TTC549 (cell line): ENCODE results near the gene EIF2B4.

Experiments used
- FAIRE-seq: peaks from 2 replicates; lab custom pipeline; 2012; peaks lifted over from hg19 to GRCh38; lab: Jason Lieb, UNC

EIF2B4 gene

DNA sequence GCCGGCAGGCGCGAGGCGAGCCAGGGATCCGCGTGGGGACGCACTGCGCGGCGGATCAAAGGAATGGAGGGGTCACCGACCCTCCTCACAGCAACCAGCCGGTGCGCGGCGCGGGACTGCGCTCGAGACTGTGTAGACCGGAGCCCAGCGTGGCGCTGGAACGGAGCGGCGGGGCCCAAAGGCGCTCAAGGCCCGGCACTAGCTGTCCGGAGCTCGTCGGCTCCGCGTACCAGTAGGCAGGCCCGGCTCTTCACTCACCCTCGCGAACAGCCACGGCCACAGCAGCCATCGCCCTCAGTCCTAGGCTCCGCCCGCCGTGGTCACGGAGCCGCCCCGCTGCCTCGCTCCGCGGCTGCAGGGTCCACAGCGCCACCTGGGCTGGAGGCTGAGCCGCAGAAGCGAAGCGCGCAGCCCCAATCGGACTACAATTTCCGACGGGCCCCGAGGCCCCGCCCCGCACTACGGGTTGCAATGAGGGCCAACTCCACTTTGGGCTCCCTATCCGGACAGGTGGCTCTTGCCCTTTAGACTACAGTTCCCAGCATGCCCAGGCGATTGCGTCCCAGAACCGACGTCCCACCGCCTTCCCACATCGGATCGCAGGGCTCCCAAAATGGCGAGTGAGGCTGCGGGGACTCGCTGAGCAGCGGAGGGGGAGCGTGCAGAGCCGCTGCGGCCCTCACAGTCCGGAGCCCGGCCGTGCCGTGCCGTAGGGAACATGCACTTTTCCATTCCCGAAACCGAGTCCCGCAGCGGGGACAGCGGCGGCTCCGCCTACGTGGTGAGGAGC, at the start of gene EIF2B4, which contains the start of gene SNX17:
EIF2B4 (minus strand) TSS at position 313 of the 790 bp plus-strand sequence; CDS start at position 289, 24 bp downstream.
SNX17 (plus strand) TSS at position 591 of the 790 bp plus-strand sequence; CDS start at position 719, 128 bp downstream.
- peak; percentile 92 for FAIRE-seq

DNA sequence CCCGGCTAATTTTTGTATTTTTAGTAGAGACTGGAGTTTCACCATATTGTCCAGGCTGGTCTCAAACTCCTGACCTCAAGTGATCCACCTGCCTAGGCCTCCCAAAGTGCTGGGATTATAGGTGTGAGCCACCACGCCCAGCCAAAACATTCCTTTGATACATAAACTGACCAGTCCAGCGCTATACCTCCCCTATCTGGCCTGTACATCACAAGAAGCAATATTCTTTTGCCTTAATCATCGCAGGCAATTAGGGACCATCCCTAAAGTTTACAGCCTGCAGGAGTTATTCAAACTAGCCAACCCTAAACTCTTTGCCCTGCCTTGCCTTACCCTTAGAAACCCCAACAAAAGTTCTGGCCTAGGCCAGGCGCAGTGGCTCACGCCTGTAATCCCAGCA, 46.0 kb upstream of the EIF2B4 start:
- no peak for FAIRE-seq

DNA sequence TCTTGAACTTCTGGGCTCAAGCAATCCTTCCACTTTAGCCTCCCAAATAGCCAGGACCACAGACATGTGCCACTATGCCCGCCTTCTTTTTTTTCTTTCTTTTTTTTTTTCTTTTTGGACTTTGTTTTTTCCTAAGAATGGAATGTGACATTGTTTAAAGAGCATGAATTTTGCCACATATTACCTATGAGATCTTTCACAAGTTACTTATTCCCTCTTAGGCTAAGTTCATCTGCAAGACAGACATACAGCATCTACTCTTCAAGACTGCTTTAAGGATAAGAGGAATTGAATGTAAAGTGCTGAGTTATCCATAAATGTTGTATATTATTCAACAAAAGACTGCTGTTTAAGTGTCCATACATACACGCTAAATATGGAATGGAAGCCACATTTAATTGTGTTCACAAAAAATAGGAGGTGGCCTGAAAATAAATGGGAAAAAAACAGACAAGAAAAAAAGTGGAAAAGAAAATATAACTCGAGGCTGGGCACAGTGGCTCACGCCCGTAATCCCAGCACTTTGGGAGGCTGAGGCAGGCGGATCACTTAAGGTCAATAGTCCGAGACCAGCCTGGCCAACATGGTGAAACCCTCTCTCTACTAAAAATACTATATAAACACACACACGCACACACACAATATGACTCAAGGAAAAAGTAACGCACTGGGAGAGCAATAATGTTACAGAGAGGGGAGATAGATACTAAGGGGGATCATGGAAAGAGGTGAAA, 42.4 kb upstream of the EIF2B4 start:
- FAIRE-seq: no peak

DNA sequence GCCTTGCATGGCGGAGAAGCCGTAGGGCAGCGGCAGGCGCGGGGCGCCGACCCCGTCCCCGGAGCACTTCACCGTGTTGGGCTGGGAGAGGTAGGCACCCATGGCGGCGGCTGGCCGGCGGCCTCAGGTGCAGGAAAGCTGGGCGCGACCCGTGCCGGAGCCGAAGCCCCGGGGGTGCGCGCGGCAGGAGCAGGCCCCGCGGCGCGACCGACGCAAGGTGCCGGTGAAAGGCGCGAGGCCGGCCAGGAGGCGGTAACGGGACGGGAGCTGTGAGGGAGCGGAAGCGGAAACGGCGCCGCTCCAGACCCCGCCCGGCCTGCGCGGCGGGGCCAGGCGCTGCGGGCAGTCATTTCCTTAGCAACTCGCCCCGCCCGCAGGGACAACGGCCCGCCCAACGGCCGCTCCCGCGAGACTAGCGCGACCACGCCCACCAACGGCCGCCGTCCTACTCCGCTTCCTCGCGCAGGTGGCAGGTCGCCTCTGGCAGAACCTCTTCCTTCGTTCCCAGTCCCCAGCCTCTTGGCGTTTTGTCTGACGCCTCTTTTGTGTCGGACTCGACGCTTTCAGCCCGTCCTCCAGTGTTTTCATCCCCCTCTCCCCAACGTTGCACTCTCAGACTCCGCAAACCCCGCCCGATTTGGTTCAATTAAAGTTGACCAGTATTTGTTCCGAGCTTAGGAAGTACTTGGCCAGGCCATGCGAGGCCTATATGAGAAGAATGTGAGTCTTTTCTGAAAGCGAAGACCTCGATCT, 39.4 kb upstream of the EIF2B4 start, which contains the start of gene PPM1G:
PPM1G (minus strand) TSS at position 271 of the 753 bp plus-strand sequence; CDS start at position 102, 169 bp downstream.
- no peak for FAIRE-seq

DNA sequence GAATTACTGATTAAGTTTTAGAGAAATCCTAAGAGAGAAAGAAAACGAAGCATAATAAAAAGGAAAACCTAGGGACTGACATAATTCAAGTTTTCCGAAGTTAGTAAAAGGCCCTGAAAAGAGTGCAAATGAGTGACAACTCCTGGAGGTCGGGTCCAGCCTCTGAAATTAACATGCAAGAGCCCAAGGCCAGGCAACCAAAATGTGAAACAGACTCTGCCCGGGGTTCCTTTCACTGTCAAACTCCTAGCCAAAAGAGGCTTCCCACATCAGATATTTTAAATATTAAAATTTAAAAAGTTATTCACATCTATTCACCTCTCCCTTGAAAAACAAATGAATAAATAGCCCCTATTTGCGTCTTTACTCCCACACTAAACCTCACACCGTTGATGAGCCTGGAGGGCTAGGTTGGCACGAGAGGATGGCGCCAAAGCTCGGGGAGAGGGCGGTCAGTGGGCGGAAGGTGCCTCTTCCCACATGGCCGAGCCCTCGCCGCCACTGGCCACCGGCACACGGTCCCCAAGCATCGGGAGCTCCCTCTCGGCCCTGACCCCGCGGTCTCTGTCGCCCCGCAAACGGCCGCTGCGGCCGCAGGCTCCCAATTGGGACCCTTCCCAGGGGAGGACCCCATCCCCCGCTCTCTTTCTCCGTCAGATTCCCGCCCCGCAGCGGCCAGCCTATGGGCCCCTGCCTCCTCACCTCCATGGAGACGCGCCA, 38.6 kb upstream of the EIF2B4 start:
- FAIRE-seq: no peak

DNA sequence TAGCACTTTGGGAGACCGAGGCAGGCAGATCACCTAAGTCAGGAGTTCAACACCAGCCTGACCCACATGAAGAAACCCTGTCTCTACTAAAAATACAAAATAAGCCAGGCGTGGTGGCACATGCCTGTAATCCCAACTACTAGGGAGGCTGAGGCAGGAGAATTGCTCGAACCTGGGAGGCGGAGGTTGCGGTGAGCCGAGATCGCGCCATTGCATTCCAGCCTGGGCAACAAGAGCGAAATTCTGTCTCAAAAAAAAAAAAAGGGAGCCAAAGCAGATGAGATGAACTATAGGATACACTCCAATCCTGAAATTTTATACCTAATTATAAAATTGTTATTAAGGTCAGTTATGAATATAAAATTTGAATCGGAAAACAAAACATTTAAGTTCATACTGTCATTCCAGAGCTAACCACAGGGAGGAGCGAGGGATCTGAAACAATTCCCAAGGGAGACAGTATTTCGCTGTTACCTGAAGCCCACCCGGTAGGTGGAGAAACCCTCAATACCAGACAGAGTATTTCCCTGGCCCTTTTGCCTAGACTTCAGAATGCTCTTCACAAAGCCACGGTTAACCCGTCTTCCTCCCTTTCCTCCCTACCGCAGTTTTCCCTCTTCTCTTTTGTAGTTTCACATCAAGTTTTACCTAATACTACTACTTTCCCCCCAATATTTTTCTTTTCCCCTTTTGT, 37.8 kb upstream of the EIF2B4 start:
- FAIRE-seq: peak; percentile 40

DNA sequence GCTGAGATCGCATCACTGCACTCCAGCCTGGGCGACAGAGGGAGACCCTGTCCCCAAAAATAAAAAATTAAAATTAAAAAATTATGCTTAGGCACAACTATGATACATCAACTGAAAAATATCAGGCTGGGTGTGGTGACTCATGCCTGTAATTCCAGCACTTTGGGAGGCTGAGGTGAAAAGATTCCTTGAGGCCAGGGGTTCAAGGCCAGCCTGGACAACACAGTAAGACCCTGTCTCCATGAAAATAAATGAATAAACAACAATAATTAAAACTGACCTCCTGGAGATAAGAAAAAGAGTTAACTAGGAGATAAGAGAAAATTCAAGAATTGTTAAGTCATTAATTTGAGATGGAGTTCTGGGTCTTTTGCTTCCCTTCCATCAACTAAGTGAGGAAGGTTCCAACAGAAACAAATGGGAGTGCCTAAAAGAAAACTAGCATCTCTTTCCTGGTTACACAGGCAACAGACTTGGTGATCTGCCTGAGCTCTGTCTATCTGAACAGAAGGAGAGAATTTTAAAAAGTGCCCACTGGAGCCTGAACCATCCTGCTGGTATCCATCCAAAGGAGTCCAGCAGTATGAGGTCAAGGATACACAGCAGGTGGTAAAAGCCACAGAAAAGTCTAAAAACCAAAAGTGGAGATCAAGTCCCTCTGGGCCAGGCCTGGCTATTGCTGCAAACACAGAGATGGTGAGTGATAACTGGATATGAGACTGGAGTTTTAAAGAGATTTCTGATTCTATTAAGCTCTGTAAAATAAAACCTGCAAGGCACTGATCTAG, 30.4 kb upstream of the EIF2B4 start:
- no peak for FAIRE-seq

DNA sequence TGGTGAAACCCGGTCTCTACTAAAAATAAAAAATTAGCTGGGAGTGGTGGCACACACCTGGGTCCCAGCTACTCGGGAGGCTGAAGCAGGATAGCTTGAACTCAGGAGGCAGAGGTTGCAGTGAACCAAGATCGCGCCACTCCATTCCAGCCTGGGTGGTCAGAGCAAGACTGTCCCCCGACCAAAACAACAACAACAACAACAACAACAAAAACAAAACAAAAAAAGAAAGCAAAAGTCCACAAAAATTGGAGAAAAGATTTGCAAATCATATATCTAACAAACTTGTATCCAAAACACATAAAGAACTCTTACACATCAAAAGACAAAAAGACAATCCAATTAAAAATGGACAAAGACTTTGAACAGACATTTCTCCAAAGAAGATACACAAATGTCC, 28.8 kb upstream of the EIF2B4 start:
- no peak for FAIRE-seq

DNA sequence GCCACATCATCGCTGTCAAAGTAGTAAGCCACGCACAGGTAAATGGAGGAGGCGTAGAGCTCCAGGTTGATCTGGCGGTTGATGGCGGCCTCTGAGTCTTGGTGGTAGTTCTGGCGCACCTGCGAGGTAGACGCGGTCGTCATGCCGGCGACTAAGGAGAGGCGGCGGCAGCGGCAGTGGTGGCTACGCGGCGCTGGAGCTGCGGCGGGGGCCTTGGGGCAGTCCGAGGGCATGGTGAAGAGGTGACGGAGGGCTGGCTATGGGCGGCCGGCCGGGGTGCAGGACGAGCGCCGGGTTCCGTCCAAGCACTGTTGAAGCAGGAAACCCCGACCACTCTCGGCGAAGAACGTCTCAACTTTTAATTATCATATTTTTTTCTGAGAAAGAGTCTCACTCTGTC, 23.1 kb upstream of the EIF2B4 start:
- no peak for FAIRE-seq

DNA sequence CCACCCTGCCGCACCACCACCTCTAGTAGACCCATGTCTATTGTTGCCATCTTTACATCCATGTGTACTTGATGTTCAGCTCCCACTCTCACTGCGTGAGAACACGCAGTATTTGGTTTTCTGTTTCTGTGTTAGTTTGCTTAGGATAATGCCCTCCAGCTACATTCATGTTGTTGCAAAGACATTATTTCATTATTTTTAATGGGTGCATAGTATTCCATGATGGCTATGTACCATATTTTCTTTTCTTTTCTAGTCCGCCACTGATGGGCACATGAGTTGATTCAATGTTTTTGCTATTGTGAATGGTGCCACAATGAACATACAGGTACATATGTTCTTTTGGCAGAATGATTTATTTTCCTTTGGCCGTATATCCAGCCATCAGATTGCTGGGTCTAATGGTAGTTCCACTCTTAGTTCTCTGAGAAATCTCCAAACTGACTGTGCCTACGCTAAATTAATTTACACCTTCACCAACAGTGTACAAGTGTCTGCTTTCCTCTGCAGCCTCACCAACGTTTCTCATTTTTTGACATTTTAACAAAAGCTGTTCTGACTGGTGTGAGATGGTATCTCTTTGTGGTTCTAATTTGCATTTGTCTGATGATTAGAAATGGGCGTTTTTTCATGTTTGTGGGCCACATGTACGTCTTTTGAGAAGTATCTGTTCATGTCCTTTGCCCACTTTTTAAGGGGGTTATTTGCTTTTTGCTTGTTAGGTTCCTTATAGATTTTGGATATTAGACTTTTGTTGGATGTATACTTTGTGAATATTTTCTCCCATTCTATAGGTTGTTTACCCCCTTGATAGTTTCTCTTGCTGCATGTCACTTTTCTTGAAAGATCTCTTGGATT, 20.9 kb upstream of the EIF2B4 start:
- FAIRE-seq: no peak

DNA sequence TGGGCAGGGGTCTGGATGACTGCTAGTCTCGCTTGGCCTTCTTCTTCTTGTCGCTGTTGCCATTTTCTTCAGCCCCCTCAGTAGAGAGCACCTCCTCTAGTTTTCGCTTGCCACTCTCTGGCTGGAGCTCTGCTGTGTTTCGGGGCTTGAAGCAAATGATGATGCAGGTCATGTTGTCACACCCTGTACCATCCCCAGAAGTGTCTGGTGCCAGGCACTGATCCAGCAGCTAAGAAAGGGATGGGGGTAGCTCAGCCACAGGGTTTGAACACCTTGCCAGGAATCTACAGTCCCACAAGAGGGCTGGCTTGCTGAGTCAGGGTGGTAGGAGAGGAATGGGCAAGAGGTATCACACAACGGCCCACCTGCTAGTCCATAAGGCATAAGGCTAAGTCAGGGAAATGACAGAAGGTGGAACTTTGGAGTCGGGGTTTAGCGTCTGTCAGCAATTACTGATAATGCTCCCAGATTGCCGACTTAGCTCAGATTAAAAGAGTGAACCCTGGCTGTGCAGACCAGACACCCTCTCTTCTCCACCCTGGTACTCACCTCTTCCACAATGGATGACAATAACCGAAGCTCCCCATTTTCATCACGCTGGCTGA, 11.5 kb upstream of the EIF2B4 start:
- FAIRE-seq: no peak

DNA sequence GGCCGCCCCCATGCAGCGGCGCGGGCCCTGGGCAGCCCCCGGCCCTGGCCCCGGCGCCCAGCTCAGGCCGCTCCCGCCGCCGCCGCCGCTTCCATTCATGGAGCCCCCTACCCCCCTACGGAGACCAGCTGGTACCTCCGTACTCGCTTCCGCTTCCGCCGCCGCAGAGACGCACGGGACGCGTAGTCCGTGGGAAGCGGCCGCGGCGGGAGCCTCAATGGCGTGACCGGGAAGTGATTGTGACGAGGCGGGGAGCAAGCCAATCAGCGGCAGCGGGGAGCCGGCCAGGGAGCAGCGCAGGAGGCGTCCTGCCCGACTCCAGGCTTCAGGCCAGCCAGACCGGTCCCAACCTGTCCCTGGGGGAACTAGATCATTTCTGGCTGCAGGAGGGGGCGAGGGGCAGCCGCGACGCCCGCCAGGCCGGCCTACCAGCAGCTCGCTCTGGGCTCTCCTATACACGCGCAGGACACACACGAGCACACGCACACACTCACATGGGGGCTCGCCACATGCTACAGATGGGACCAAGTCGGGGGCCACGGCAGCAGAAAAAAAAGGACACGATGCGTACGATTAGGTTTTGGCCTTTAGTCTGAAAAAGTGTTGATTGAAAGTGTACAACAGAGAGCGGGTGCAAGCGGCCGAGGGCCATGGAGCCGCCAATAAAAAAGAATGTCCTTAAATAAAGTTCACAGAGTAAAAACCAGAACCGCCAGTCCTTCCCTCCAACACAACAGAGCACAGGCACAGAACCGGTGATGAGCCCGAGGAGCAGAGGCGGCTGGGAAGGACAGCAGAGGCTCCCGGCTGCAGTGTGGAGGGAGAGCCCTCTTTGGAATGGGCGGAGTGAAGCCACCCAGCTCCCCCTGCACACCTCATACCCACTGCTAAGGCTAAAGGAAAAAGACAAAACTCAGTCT, 10.7 kb upstream of the EIF2B4 start, which contains the start of gene ZNF513:
ZNF513 (minus strand) TSS at position 109 of the 920 bp plus-strand sequence. CDS start 208 bp downstream, outside the sequence.
- peak; percentile 88 for FAIRE-seq

DNA sequence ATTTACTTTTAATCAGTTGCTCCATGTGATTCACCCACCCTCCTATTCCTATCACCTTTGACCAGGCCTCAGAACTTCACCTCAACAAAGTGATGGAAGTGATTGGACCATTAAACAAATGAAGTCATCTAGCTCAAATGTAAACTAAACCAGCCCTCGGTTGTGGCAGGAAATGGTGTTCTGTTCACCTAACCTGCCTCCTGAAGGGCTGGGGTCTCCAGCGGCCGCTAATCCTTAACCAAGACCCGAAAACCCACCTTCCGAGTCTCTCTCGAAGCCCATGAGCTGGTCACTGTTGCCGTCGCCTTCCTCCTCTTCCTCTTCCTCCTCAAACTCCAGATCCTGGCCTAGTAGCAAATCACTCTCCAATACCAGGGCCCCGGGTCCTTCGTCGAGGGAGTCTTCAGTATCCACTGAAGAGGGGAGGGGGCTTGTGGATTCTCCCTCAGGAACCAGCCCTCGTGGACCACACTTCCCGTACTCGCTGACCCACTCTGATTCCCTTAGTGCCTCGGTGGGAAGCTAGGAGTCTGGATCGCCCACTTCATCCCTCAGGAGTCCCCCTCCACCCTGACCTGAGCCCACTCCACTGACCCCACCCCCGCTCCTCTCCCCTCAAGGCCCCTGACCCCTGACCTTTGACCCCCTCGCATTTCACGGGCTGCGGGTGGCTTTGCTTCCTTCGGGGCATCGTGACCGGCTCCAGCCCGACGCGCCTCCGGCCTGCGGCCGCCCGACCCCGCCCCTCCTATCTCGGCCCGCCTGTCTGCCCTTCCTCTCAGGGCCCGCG, 9.9 kb upstream of the EIF2B4 start:
- no peak for FAIRE-seq

DNA sequence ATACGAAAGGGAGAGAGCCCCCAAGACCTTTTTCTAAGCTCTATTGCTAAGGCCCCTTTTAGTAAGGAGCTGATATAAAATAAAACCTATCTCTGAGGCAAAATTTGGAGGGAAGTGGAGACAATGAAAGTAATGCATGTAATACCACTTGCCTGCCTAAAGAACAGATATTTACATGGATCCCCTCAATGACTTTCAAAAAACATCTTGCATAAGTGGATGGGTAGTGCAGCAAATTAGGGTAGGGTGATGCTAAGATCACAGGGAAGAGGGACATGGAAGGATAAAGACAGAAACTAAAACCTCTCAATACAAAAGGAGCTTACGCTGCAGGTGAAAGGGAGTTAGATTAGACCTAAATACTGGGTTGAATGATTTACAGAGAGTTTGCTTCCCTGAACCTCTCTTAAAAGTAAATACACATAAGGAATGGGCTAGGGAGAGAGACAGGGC, 9.3 kb upstream of the EIF2B4 start:
- FAIRE-seq: no peak

DNA sequence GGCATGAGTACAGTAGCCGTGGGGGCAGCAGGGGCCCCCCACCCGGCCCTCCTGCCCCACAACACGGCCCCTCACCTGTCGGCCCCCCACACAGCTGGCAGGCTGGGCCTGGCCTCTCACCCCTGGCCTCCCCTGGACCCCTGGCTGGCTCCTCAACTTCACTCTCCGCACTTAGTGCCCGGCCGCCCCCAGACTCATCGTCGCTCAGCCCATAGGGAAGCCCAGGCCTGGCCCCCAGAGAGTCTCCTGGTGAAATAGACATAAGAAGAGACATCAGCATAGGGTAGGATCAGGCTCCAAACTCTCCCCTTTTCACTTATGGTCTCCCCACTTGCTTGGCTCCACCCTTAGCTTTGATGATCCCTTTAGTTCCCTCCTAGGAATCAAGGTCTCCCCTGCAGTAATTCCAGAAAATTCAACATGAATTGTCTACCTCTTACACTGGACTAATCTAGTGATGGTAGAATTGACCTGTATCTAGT, 8.7 kb upstream of the EIF2B4 start:
- no peak for FAIRE-seq

DNA sequence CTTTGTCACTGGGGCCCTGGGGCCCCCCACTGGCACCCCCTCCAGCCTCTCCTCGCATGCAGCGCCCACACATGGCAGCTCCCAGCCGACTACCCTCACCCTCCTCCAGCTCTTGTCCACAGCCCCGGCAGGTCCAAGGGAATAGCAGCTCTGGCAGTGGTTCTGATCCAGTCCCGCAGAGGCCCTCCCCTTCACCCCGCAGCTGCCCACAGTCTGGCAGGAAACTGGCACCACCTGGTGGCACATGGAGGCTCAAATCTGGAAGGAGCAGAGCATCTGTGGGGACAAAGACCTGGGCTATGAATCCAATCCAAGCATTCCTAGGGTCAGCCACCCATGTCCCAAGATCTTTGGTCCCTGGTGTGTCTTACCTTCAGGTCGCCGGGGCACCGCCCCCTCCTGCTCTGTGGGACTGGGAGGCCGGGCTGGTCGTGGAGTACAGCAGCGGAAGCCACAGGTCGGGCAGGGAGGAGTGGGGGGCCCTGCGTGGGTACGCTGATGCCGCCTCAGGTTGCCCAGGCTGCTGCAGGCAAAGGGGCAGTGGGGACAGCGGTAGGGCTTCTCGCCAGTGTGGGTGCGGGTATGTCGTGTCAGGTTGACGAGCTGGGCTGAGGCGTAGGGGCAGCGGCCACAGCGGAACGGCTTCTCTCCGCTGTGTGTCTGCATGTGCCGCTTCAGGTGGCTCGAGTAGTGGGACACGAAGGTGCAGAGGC, 8.1 kb upstream of the EIF2B4 start:
- no peak for FAIRE-seq
